SW 1271 (cell line): Measurements from ENCODE around the gene TMEM132D.

Experiments
- DNase-seq, 2 experiments: peaks; one replicate each; lab custom pipeline; 2025; lab: John Stamatoyannopoulos, UW

TMEM132D gene

DNA sequence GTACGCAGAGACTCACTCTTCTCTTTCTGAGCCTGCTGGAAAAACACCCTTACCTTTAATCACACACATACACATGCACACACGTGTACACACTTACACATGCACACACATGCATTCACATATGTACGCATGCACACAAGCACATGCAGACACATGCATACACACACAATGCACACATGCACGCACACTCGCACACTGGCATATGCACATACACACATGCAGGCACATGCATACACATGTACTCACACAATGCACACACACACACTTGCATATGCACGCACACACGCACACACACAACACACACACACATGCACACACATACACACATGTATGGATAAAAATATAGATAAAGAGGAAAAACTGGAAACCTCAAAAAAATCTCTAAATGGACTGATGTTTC lies 801.6 kb downstream of the TMEM132D start:
- DNase-seq: no peak

DNA sequence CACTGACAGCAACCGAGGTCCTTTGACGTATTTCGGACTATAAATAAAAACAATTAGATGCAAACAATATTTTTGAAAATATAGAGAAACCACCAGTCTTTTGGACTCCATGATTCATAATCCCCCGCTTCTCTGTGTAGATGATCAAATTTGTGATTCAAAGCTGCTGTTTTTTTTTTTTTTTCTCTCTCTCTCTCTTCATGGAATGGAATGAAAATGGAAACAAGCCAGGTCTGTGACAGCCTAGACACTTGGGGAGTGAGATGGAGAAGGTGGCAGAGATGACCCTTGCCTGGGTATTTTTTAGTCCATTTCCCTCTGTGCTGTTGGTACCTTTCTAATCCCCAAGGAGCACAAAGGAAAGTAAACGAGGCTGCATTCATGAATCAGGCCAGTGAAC lies 802.0 kb downstream of the TMEM132D start:
- DNase-seq: no peak

DNA sequence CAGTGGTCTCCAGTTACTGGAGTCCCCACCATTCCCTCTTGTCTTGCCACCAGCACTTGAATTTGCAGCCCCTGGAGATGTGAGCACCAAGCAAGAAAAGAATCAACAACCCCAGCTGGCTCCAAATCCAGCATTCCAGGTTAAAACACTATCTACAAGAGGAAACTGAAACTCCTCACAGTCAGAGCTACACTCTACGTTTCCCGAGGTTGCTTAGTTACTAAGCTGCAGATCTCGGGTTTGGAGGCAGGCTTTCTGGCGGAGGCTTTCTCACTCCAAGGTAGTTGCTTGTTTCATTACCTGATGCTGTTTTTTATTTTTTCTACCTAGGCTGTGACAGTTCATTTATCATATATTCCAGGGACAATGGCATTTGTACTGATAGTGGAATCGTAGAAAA lies 802.4 kb downstream of the TMEM132D start:
- DNase-seq: no peak

DNA sequence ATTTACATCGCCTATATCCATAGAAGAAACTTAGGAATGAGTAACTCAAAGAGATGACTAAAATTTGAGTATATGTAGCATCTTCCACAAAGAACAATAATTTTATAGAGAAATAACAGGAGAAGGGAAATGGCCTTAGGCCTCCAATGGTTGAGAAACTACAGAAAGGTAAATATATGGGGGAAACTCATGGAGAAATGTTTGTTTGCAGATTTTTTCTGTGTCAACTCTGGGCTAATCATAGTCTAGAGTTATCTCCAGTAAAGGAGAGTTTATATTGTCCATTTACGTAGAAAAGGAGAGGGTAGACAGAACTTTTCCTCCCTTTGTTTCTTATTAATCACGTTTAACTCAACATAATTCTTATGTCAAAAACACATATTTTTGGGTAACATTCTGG lies 806.4 kb downstream of the TMEM132D start:
- DNase-seq: no peak

DNA sequence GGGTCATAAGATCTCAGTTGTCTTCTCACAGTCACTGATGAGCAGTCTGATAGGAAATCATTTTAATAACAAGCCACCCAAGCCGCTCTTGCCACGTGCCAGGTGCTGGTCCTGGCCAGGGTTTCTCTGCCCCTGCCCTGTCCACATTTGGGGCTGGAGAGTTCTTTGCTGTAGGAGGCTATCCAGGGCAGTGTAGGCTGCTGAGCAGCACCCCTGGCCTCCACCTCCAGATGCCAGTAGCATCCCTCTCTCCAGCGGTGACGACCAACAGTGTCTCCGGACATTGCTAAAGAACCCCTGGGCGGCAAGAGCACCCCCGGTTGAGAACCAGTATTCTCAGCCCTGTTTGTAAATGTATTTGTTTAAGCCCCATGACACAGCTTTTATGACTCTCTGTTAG lies 806.9 kb downstream of the TMEM132D start:
- DNase-seq: no peak

DNA sequence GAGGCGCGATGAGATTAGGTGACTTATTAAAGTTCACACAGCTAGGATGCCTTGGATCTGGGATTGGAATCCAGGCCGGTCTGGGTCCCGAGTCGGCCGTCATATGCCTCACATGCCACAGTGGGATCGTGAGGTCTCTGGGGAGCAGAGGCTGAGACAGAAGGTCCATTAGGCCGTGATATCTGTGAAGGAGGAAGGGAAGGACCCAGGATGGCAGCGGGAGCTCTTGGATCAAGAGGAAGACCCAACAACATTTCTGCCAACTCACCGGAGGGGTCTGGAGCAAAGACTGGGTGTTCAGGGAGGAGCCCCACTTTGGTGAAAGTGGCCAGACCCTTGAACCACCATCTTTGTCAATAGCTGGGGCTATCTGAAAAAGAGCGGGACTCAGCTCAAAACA lies 807.6 kb downstream of the TMEM132D start:
- no peak for DNase-seq

DNA sequence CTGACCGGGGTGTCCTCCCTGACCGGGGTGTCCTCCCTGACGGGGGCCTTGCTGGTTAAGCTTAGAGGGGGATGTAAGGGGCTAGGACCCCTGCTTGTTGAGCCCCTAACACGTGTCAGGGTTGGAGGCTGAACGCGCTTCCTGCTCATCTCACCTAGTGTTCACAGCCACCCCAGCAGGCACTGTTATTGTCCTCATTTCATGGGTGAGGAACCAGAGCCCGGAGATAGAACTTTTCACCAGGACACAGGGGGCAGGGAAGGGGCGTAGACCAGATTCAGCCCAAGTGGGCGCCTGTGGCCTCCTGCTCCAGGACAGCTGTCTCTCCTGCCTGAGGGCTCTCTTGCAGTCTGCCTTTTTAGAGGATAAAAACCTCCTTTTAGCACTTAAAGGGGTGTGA lies 814.2 kb downstream of the TMEM132D start:
- no peak for DNase-seq

DNA sequence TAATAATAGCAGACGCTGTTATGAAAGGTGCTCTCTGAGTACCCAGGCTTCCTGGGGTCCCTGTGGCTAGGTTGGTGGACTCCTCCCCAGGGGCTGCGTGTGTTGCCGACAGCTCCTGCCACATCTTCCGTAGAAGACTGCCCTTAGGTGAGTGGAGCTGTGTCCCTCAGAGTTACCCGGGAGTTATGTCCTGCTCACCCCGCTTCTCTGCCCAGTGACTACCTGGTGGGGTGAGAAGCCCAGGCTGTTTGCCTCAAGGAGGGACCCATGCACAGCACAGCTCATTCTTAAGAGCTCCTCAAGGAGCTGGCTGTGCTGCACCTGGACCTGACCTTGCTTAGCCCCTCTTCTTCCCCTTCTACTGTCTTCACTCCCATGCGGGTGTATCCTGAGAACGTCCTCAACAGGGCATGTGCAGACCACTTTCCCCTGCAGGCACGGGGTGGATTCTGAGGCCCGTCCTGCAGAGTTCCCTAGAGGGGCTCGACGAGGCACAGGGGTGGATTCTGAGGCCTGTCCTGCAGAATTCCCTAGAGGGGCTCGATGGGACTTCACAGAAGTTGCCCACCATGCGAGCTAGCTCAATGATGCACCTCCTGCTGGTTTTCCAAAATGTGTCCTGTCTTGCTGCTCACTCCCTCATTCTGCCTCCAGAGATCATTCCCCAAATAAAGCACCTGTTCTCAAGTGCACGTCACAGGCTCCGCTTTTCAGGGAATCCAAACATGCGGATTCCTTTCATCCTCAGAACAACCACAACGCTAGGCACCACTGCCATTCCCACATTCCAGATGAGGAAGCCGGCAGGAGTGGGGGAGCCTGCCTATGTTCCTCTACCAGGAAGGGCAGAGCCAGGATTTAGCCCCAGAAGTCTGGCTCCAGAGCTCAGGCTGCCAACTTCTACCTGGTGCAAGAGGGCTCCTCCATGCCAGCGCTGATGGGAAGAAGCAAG lies 818.7 kb downstream of the TMEM132D start:
- DNase-seq: no peak

DNA sequence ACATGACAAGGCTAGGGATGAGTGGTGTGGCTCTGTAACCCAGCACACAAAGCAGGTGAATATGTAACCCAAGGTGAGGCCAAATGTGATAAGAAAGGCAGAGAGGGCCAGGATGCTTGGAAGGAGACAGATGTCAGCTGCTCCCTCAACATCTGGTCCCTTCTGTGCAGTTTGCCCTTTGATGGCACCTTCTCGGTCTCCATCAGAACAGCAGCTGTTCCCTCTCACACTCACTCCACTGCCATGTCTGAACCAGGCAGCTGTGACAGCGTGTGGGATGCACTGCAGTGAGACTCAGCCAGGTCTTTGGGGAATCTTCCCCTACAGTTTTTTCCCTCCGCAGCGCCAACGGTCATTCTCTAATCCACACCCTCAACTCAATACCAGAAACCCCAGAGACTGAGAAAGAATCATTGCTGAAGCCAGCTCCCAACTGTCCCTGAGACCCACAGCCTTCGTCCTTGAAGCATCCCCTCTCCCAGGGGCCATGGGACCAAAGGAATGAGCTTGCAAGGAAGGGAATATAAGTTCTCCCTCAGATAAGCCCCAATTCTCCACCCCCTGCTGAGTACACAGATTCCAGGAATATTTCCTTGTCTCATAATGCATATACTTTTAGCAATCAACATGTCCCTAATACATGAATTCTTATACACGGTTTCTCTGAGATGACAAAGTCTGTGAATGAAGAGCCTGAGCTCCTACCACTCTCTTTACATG lies 820.5 kb downstream of the TMEM132D start:
- DNase-seq: no peak

DNA sequence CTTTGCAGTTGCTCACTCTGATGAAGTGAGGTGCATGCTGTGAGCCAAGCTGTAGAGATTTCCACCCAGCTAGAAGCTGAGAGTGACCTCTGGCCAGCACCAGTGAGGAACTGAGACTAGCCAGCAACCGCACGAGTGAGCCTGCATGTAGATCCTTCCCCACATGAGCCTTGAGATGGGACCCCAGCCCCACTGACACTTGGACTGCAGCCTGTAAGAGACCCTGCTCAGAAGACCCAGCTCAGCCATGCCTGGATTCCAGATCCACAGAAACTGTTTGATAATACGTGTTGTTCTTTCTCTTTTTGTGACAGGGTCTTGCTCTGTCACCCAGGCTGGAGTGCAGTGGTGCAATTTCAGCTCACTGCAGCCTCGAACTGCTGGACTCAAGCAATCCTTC lies 821.4 kb downstream of the TMEM132D start:
- no peak for DNase-seq

DNA sequence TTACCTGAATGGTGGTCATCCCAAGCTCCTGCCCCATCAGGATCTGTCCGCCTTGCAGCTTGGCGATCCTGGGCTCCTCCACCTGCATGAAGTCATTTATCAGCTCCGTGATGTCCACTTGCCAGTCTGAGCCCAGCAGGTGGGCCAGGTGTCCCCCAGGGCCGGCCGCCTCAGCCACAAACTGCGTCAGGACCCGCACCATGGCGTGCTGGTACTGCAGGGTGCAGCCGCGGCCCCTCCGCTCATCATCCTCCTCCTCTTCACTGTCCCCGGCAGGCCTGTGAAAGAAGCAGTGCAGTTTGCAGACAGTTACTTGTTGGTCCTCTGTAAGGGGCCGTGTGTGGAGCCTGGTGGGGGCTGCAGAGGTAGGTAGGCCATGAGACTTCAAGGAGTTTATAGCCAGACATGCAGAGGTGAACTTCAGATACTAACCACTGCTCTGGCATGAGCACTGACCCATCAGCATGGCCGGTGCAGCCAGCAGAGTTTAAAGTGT lies 822.0 kb downstream of the TMEM132D start:
- no peak for DNase-seq

DNA sequence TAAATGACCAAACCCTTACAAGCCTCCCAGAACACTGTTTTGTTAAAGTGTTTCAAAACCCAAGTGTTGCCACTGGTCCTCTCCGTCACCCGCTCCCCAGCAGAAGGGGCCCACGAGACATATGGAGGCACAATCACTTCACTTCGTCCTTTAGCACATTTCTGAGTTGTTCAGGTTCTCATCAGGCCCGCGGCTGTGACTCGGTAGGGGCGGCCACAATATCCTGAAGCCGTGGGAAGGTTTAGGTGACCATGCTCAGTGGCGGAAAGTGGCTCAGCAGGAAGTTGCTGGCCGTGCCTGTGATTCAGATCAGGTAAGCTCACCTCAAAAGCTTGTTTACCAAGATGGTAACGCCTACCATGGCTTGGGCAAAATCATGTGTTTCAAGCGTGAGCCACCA lies 823.0 kb downstream of the TMEM132D start:
- no peak for DNase-seq

DNA sequence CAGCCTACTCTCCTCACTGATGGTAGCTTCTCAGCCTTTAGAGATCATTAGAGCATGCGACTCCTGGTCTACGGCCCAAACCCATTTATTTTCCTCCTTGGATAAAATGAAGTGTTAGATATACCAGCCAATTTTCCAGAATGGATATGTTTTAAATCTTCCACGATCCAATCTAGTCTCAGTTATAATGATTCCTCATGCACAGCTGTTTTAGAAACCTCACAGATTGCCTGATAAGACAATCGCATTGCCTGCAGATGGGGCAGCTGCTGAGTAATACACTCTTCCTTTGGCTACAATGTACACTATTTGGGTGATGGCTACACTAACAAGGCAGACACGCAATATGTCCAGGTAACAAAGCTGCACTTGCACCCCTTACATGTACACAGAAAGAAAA lies 823.4 kb downstream of the TMEM132D start:
- no peak for DNase-seq

DNA sequence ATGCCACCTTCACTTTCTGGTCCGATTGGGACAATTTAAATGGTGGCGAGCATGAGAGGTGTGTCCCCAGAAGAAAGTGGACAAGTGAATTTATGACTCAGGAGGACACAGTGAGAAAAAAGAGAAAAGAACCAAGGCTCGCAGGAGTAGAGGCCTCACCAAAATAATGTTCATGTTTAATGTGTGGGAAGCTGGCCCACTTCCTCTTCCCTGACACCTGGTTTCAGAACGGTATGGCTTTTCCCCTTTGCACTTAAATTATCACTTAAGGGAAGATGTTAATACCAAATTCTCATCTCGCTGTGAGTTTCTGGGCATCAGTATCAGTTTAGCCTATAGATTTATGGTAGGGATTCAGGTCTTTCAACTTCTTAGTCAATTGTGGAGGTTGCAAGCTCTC lies 824.1 kb downstream of the TMEM132D start:
- DNase-seq: no peak

DNA sequence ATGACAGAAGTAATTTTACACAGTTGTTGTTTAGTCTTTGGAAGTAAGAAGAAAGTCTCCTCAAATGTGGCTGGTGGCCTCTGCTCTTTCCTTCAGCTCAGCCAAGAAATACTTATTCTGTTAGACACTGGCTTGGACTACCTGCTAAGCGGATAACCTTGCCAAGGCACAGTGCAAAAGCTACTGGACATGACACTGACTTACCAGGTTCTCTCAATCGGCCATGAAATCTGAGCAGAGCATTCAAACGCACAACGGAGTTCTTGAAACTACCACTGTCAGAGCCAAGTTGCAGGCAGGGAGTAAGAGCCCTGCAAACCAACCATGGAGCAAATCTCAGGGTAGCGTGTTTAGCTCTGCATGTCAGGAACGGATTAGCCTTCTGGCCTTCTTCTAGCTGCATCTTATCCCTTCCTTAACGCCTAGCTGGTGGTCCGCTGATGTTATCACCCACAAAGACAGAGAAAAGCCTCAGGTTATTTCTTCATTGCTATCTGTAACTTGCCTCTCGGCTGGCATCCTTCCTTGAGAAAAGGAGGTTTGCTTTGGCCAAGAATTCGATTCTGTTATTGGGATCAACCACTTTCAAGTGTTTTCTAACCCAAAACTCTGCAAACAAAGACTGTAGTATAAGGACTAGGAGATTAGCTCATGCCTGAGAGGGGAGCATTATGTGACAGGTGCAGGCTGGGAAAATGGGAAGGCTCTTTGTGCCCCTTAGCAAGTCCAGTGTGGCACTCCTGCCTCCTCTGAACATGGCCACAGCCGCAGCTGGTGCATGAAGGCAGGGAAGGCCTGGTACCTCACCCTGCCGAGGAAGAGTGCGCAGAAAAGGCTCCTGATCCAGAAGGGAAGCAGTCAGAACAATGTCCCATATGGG lies 827.1 kb downstream of the TMEM132D start:
- DNase-seq: no peak

DNA sequence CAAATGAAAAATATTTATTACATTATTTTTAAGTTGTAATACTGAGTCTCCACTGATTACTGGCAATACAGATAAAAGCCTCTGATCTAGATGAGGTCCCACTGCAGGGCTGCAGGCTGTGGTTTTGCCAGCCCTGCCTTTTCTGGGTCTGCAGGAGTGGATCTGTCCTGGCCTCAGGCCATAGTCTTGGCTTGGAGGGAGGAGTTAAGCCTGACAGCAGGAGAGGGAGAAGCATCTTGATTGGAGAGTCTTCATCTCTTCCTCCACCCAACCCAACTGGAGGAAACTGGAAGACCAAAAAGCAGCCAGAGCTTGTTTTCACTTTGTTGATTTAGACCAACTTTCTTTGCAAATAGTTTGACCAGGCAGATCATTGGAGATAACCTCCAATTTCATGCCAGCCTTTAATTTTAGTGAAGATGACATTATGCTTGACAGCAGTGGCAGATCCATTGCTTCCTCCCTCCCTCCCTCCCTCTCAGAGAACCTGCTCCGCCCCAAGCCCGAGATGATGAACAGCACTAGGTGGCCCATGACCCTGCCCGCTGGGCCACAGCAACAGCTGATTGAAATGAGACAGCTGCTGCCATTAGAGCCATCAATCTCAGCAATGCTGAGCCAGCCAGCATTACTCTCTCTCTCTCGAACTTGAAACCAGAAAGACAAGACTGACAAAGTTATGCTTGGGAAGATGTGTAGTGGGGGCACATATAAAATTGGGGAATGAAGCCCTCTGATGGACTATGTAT lies 828.2 kb downstream of the TMEM132D start:
- DNase-seq: no peak

DNA sequence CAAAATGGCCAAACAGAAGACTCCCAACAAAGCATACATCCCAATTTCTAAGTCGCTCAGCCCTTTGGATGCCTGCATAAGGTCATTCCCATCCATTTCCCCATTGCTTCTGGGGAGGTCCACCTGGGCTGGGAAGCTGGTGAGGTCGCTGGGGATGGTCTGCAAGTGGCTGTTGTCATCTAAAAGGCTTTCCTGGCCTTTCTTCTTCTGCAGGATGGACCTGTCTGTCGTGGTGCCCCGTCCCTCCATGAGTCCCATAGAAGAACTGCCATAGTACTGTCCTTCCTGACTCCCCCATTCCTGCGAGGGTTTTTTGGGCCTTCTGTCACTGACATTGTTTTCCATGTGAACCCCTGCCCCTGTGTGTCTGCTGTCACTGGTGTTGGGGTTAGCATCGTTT lies 829.4 kb downstream of the TMEM132D start:
- DNase-seq: no peak

DNA sequence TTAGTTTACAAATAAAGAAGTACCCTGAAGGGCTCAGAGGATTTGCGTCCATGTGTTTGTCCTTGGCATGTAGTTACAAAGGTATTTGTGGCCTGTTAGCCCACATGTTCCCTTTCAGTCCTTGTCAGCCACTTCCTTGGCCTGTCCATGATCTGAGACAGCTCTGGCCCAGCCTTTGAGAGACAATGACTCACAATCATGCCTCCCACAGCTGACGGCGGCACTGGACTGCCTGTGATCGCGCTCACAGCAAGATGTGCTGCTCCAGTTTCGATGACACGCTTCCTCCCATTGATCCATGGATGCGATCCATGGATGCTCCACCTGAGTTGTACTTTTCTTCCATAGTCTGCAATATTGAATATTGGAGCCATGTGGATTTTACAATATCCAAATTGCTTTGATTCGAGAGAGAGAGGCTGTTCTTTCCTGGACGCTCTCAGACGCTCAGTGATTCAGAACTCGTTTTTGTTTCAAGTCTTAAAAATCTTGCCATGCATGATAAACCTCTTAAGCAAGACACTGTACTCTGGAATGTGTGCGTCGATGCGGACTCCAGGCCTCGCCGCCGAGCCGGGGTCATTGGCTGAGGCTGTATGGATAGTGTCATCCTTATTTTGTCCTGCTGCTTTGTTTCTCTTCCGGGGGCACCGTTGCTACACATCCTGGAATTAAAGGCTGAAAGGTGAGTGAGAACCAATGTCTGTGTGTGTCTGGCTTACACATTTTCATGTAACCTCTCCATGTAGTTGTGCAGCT lies 830.5 kb downstream of the TMEM132D start:
- DNase-seq: no peak

DNA sequence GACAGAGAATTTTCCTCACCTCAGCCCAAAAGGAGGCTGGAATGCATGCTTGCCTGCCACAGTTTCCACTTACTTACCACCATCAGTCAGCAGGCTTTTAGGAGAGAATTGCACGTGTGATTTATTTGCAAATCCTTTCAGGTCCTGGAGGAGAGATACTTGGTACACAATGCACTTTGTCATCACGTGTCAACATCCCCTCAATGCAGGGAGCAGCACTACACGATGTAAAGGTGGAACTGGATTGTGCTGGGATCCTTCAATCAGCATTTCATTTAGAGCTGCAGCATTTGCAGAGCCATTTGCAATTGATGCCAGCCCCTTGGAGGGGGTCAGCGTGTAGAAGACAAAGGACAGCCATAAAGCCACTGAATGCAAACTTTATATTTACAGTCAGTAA lies 832.5 kb downstream of the TMEM132D start:
- DNase-seq: no peak

DNA sequence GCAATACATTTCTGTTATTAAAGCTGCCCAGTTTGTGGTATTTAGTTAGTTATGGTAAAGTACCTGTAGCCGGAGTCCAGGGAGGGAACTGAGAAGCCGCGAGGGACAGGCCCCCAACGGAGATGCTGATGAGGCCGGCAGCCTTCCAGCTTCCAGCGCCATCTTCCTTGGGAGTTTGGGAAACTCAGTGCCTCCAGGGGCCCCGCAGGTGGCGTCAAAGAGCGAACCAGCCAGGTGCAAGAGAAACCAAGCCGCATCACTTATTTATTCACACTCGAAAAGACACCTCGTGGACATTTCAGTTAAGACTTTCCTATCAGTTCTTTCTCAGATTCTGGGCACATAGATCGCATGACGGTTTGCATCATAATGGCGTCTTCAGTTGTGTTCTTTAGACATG lies 833.9 kb downstream of the TMEM132D start:
- DNase-seq: no peak

DNA sequence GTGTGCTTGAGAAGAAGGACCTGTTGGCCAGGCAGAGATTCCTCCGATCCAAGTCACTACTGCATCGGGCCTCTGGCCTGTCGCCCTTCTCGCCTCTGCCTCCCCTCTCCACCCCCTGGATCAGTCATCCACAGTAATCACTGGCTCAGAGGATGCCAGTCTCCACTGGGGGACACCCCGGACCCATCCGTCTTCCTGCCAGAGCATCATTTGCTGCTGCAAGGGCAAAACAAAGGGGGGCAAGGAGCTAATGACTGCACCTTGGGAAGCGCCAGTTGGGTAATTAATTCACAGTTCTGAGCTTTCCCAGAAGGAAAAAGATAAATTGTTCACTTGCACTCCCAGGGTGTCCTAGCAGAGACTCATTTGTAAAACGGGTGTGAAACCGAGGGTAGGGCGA lies 835.1 kb downstream of the TMEM132D start:
- no peak for DNase-seq
